K562 (cell line): Measurements from ENCODE around the gene FRMPD4. TPM values are rescaled to one million over a fixed set of nuclear protein-coding genes. Genes with fewer than 3 reads are reported as not detected.

ENCODE experiments used
- ATAC-seq: fragments of 200-7000 bp; cut with Tn5 transposase; 3 replicates; pipeline ENCODE4 v1.9.1; 2020; ENCODE audit warnings: moderate library complexity
- BruUV-seq: library from RNA; stranded (reverse); fragments of 400-500 nt; replicated peaks from 2 replicates; lab custom pipeline; 2021; lab: Mats Ljungman, UMichigan
- CTCF ChIA-PET: fragments of 300-600 bp; formaldehyde crosslinking; extraction: SDS; loops from one replicate; lab custom pipeline; 2021; ENCODE audit warnings: low intra/inter-chr PET ratio; lab: Yijun Ruan, JAX
- POLR2A ChIA-PET: fragments of 300-600, 350-650 bp; sonication (Branson Sonifier 250); formaldehyde crosslinking; extraction: SDS; loops from one replicate; lab custom pipeline; 2021; ENCODE audit warnings: antibody characterized with exemption, inconsistent platforms; lab: Yijun Ruan, JAX
- DNase-seq, 4 experiments: peaks; one replicate each; pipeline versions ENCODE4 v3.0.0 to v3.0.0-alpha.2; 2011 to 2018; ENCODE audit warnings: low spot score in 3 of 4, mixed read lengths in 3 of 4; ENCODE audit errors: extremely low read depth in 1 of 4
- FAIRE-seq: peaks from 2 replicates; lab custom pipeline; 2011; peaks lifted over from hg19 to GRCh38; lab: Jason Lieb, UNC
- H2AFZ ChIP-seq: 2 replicates; pipeline ENCODE4 v1.6.0; 2011; ENCODE audit warnings: low read depth, low read length, control low read depth, inconsistent platforms
- H3K27ac ChIP-seq: fragments of 200-600 bp; 3 replicates; pipeline ENCODE4 v1.8.0; 2011; ENCODE audit warnings: low read depth, mild to moderate bottlenecking, control low read depth, inconsistent platforms, low read length, moderate library complexity, mixed read lengths; ENCODE audit errors: extremely low read depth
- H3K27me3 ChIP-seq, 2 experiments: fragments of 300-600 bp in 1 of 2; 2 replicates in 1 of 2; 3 replicates in 1 of 2; pipeline versions ENCODE4 v1.6.0 to v1.8.0; 2011; ENCODE audit warnings: inconsistent platforms in 2 of 2, low read length in 2 of 2, mild to moderate bottlenecking in 1 of 2, mixed read lengths in 1 of 2, moderate library complexity in 1 of 2; ENCODE audit not compliant: control insufficient read depth in 2 of 2, insufficient read depth in 2 of 2
- H3K36me3 ChIP-seq: fragments of 300-600 bp; 3 replicates; pipeline ENCODE4 v1.8.0; 2011; ENCODE audit warnings: mild to moderate bottlenecking, low read length, inconsistent platforms; ENCODE audit not compliant: control insufficient read depth, insufficient read depth
- H3K4me1 ChIP-seq, 2 experiments: fragments of 200-600 bp in 1 of 2; replicated peaks in 1 of 2; 2 replicates in 1 of 2; 3 replicates in 1 of 2; pipeline versions ENCODE4 v1.5.1 to v1.8.0; 2011; ENCODE audit warnings: inconsistent platforms in 2 of 2, low read length in 2 of 2, mild to moderate bottlenecking in 1 of 2, mixed read lengths in 1 of 2, moderate library complexity in 1 of 2; ENCODE audit not compliant: control insufficient read depth in 2 of 2, insufficient read depth in 2 of 2
- H3K4me2 ChIP-seq: 2 replicates; pipeline ENCODE4 v1.6.1; 2011; ENCODE audit warnings: low read length, control low read depth, inconsistent platforms, mixed read lengths; ENCODE audit not compliant: insufficient read depth
- H3K4me3 ChIP-seq: fragments of 200-600 bp; sonication (generic), shearing (Covaris generic); 2 replicates; pipeline ENCODE4 v1.5.1; 2016; ENCODE audit warnings: control low read depth, inconsistent platforms
- H3K79me2 ChIP-seq: fragments of 200-600 bp; 3 replicates; pipeline ENCODE4 v1.8.0; 2011; ENCODE audit warnings: low read length, inconsistent platforms; ENCODE audit not compliant: control insufficient read depth, insufficient read depth
- H3K9ac ChIP-seq, 2 experiments: 2 replicates each; pipeline versions ENCODE4 v1.6.0 to v1.6.1; 2011; ENCODE audit warnings: low read depth in 2 of 2, low read length in 2 of 2, control low read depth in 1 of 2, inconsistent platforms in 1 of 2, mild to moderate bottlenecking in 1 of 2, mixed read lengths in 1 of 2; ENCODE audit not compliant: insufficient read depth in 1 of 2
- H3K9me1 ChIP-seq: one replicate; pipeline ENCODE4 v1.6.0; 2011; ENCODE audit warnings: inconsistent platforms, mild to moderate bottlenecking, low read length, moderate library complexity; ENCODE audit not compliant: control insufficient read depth, insufficient read depth
- H3K9me3 ChIP-seq: replicated peaks from 2 replicates; pipeline ENCODE4 v1.5.1; 2011; ENCODE audit warnings: low read depth, low read length, inconsistent platforms; ENCODE audit not compliant: control insufficient read depth, insufficient read depth
- H4K20me1 ChIP-seq: replicated peaks from 2 replicates; pipeline ENCODE4 v1.6.1; 2011; ENCODE audit warnings: low read length, inconsistent platforms, mixed read lengths; ENCODE audit not compliant: control insufficient read depth, insufficient read depth
- ATF1 ChIP-seq, 2 experiments: fragments of 450-650 bp in 1 of 2; IDR thresholded peaks; 2 replicates each; pipeline ENCODE4 v1.6.1; 2016; ENCODE audit warnings: missing compliant biosample characterization in 1 of 2, missing genetic modification characterization in 1 of 2
- CBX2 ChIP-seq: fragments of 200-600 bp; sonication (generic); IDR thresholded peaks from one replicate; pipeline ENCODE4 v1.6.1; 2012; ENCODE audit warnings: mild to moderate bottlenecking, low read length, inconsistent platforms; ENCODE audit not compliant: insufficient read depth, poor library complexity, severe bottlenecking
- ETV1 ChIP-seq: fragments of 450-650 bp; conservative IDR thresholded peaks from 2 replicates; pipeline ENCODE4 v1.6.1; 2016; ENCODE audit warnings: missing genetic modification characterization, control low read depth, low read depth, missing compliant biosample characterization
- FOXP1 ChIP-seq: sonication (generic); formaldehyde crosslinking; IDR thresholded peaks from 2 replicates; pipeline ENCODE4 v1.8.0; 2022; ENCODE audit warnings: mild to moderate bottlenecking, missing genetic modification reagents
- JUND ChIP-seq, 2 experiments: IDR thresholded peaks; 2 replicates in 1 of 2; 3 replicates in 1 of 2; pipeline ENCODE4 v1.6.1; 2011; ENCODE audit warnings: borderline replicate concordance in 2 of 2, low read depth in 2 of 2, low read length in 2 of 2, improper control_type of control experiment in 1 of 2, missing biosample characterization in 1 of 2, missing genetic modification characterization in 1 of 2, missing genetic modification reagents in 1 of 2
- MITF ChIP-seq: IDR thresholded peaks from 2 replicates; pipeline ENCODE4 v1.6.1; 2014; ENCODE audit warnings: antibody characterized with exemption
- NFRKB ChIP-seq: fragments of 450-650 bp; IDR thresholded peaks from 2 replicates; pipeline ENCODE4 v1.6.1; 2016; ENCODE audit warnings: low read depth
- SMAD1 ChIP-seq: fragments of 150-350 bp; IDR thresholded peaks from 2 replicates; pipeline ENCODE4 v1.6.1; 2014; ENCODE audit warnings: low read length, low read depth; ENCODE audit not compliant: partially characterized antibody
- TFAM ChIP-seq: fragments of 250-450 bp; sonication (Bioruptor Pico); conservative IDR thresholded peaks from 2 replicates; pipeline ENCODE4 v1.5.0; 2021; ENCODE audit warnings: mild to moderate bottlenecking, moderate library complexity
- ZNF133 ChIP-seq: fragments of 250-450 bp; sonication (Bioruptor Pico); IDR thresholded peaks from 2 replicates; pipeline ENCODE4 v1.4.0; 2020; ENCODE audit warnings: mild to moderate bottlenecking
- ZNF24 ChIP-seq: fragments of 450-650 bp; IDR thresholded peaks from 2 replicates; pipeline ENCODE4 v1.6.1; 2016
- ZNF766 ChIP-seq: fragments of 200-800 bp; sonication (Bioruptor generic); conservative IDR thresholded peaks from 2 replicates; pipeline ENCODE4 v1.6.1; 2016; ENCODE audit warnings: missing genetic modification characterization, missing compliant biosample characterization
- WGBS: fragments of 100-300 bp; shearing (Covaris generic); methylation state at CpG from one replicate; pipeline ENCODE4 v1.1.6; 2016; ENCODE audit warnings: low coverage, mixed read lengths; ENCODE audit not compliant: insufficient coverage; ENCODE audit errors: missing lambda C conversion rate; 5-methylcytosine and 5-hydroxymethylcytosine counted together
- in situ Hi-C: fragments of 300-500 bp; cut with MboI; formaldehyde crosslinking; loops from 4 replicates; pipeline ENCODE4 v1.15.0; 2018; ENCODE audit warnings: inconsistent platforms, mixed read lengths
- intact Hi-C: fragments of 100-400 bp; cut with micrococcal nuclease; formaldehyde crosslinking; loops from 2 replicates; pipeline ENCODE4 v1.14.2; 2022
- polyA plus RNA-seq, 8 experiments: library from polyadenylated mRNA; depleted of rRNA in 4 of 8; stranded (reverse) in 5 of 8; unstranded in 3 of 8; fragments of >200 nt; fragmentation: Nextera tagmentation in 2 of 8; fragmentation: Illumina TruSeq in 1 of 8; extraction: Ambion mirVana in 2 of 8; extraction: Trizol in 1 of 8; gene quantifications; 2 replicates each; pipeline versions ENCODE4 v1.2.1 to v1.2.3, GENCODE V29; 2011 to 2014; ENCODE audit warnings: inconsistent platforms in 1 of 8, missing spikeins in 1 of 8
- total RNA-seq, 7 experiments: library from RNA; depleted of rRNA in 6 of 7; stranded (reverse); fragments of >200 nt in 6 of 7; fragmentation: Illumina TruSeq in 2 of 7; extraction: Trizol in 2 of 7; gene quantifications; 2 replicates each; pipeline versions ENCODE4 v1.2.1 to v1.2.3, GENCODE V29; 2011 to 2021; ENCODE audit warnings: low replicate concordance in 1 of 7
- TF ChIP-seq, protein P1 (sequence below), 2 experiments: IDR thresholded peaks; 2 replicates each; pipeline ENCODE4 v1.6.1; 2011; ENCODE audit warnings: borderline replicate concordance in 1 of 2, control low read depth in 1 of 2, low read depth in 1 of 2, low read length in 1 of 2, mild to moderate bottlenecking in 1 of 2, mixed read lengths in 1 of 2, moderate library complexity in 1 of 2; ENCODE audit not compliant: insufficient read depth in 1 of 2, insufficient read length in 1 of 2, poor library complexity in 1 of 2, severe bottlenecking in 1 of 2; ENCODE audit errors: extremely low read depth in 1 of 2
- TF ChIP-seq, protein P2 (sequence below): IDR thresholded peaks from 3 replicates; pipeline ENCODE4 v1.6.1; 2011; ENCODE audit warnings: borderline replicate concordance, mild to moderate bottlenecking, moderate library complexity; ENCODE audit not compliant: insufficient read length; ENCODE audit errors: extremely low read depth

FRMPD4 gene
- total and polyA plus RNA-seq, 9 of the 15 experiments (the other 6 are each of a cell fraction or from before 2014, with no cell fraction given): not detected

GRCh38 chrX:12758291-12758690, 620.0 kb downstream of the FRMPD4 start (continued):
- peak; percentile 49; the same call in 1 of the 2 replicates for TF ChIP-seq JUND (IDR thresholded peaks at IDR 0.05; ENCODE audit: borderline replicate concordance, low read depth, low read length)
- TF ChIP-seq JUND (tag; IDR thresholded peaks at IDR 0.05; ENCODE audit: borderline replicate concordance, low read depth, low read length): peak; percentile 67; the same call in 1 of the 3 replicates
- TF ChIP-seq CBX2: no peak
- no peak for TF ChIP-seq NFRKB
- no peak for TF ChIP-seq ATF1 (CRISPR knock-in tag; IDR thresholded peaks at IDR 0.05)
- TF ChIP-seq ATF1 (tag; IDR thresholded peaks at IDR 0.05): peak; percentile 16; the same call in 1 of the 2 replicates

DNA sequence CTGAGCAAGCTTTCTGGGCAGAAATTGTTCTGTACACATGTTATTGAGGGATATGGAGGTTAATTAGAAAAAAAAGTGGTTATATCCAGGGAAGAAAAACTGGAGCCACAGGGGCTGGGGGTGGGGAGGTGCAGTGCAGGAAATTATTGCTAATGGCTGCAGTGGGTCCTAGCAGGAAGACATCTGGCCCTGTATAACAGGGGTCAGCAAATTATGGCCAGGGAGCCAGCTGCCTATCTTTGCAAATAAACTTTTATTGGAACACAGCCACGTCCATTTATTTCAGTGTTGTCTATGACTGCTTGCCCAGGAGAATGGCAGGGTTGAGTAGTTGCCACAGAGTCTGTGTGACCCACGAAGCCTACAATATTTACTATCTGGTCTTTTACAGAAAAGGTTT, 629.6 kb downstream of the FRMPD4 start:
- WGBS: 0% methylated on average over 2 of the region's 2 CpGs
- H4K20me1 ChIP-seq: no peaks in the 10 kb centered on the region
- no peak for ATAC-seq
- no peak overlapping the region for H3K4me3 ChIP-seq
- H3K9ac ChIP-seq: no peak overlapping the region
- CTCF ChIA-PET: no interaction called here
- intact Hi-C loops: no loop called here
- H3K9me3 ChIP-seq: no peaks in the 10 kb centered on the region
- in situ Hi-C loops: no loop called here
- DNase-seq: no peak
- H3K27ac ChIP-seq: no peak overlapping the region
- no peaks in the 10 kb centered on the region for H3K36me3 ChIP-seq
- no peaks in the 10 kb centered on the region for H3K9me1 ChIP-seq
- no peak overlapping the region for H3K4me2 ChIP-seq
- peaks cover 6% of the 10 kb centered on the region in 2 experiments for H3K27me3 ChIP-seq
- no TSS peak for BruUV-seq
- H3K79me2 ChIP-seq: no peaks in the 10 kb centered on the region
- no peak overlapping the region for H2AFZ ChIP-seq
- no peaks in the 10 kb centered on the region for H3K4me1 ChIP-seq
- POLR2A ChIA-PET: no interaction called here
- no peak for FAIRE-seq
- TF ChIP-seq ZNF24: no peak
- no peak for TF ChIP-seq MITF
- TF ChIP-seq, protein P1, sequence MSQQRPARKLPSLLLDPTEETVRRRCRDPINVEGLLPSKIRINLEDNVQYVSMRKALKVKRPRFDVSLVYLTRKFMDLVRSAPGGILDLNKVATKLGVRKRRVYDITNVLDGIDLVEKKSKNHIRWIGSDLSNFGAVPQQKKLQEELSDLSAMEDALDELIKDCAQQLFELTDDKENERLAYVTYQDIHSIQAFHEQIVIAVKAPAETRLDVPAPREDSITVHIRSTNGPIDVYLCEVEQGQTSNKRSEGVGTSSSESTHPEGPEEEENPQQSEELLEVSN (IDR thresholded peaks at IDR 0.05; ENCODE audit: borderline replicate concordance in 1 of 2, extremely low read depth in 1 of 2, insufficient read depth in 1 of 2, insufficient read length in 1 of 2, low read depth in 1 of 2, low read length in 1 of 2, poor library complexity in 1 of 2, severe bottlenecking in 1 of 2): no peak
- TF ChIP-seq FOXP1 (CRISPR knock-in tag): no peak
- no peak for TF ChIP-seq SMAD1
- TF ChIP-seq ETV1 (tag): no peak
- no peak for TF ChIP-seq ZNF766 (CRISPR knock-in tag)
- TF ChIP-seq ZNF133 (CRISPR knock-in tag): no peak
- TF ChIP-seq, protein P2, sequence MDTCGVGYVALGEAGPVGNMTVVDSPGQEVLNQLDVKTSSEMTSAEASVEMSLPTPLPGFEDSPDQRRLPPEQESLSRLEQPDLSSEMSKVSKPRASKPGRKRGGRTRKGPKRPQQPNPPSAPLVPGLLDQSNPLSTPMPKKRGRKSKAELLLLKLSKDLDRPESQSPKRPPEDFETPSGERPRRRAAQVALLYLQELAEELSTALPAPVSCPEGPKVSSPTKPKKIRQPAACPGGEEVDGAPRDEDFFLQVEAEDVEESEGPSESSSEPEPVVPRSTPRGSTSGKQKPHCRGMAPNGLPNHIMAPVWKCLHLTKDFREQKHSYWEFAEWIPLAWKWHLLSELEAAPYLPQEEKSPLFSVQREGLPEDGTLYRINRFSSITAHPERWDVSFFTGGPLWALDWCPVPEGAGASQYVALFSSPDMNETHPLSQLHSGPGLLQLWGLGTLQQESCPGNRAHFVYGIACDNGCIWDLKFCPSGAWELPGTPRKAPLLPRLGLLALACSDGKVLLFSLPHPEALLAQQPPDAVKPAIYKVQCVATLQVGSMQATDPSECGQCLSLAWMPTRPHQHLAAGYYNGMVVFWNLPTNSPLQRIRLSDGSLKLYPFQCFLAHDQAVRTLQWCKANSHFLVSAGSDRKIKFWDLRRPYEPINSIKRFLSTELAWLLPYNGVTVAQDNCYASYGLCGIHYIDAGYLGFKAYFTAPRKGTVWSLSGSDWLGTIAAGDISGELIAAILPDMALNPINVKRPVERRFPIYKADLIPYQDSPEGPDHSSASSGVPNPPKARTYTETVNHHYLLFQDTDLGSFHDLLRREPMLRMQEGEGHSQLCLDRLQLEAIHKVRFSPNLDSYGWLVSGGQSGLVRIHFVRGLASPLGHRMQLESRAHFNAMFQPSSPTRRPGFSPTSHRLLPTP: no peak
- TF ChIP-seq TFAM (CRISPR knock-in tag): no peak
